CD4-positive, alpha-beta memory T cell (primary cell): Measurements from ENCODE around the gene SARS1. TPM values are rescaled to one million over a fixed set of nuclear protein-coding genes. Genes with fewer than 3 reads are reported as not detected.

Experiments used
- CTCF ChIA-PET: fragments of 350-600 bp; sonication (Branson Sonifier 250); formaldehyde crosslinking; loops from one replicate; lab custom pipeline; 2021; ENCODE audit warnings: inconsistent platforms; ENCODE audit not compliant: partially characterized antibody; lab: Charles Lee
- POLR2A ChIA-PET: fragments of 350-600 bp; sonication (Branson Sonifier 250); formaldehyde crosslinking; loops from one replicate; lab custom pipeline; 2021; ENCODE audit not compliant: partially characterized antibody; lab: Charles Lee
- DNase-seq, 5 donors: peaks; one replicate each; pipeline versions ENCODE4 v3.0.0 to v3.0.0-alpha.2; 2020 to 2022; ENCODE audit warnings: mixed read lengths in 1 of 5
- H3K27ac ChIP-seq: one replicate; pipeline ENCODE4 v1.7.0; 2013; ENCODE audit warnings: low read depth, low read length
- H3K27me3 ChIP-seq: 2 replicates; pipeline ENCODE4 v1.7.0; 2013; ENCODE audit warnings: mild to moderate bottlenecking, low read length, moderate library complexity; ENCODE audit not compliant: insufficient read depth
- H3K36me3 ChIP-seq: 2 replicates; pipeline ENCODE4 v1.7.0; 2013; ENCODE audit warnings: mild to moderate bottlenecking, low read length, moderate library complexity; ENCODE audit not compliant: insufficient read depth
- H3K4me1 ChIP-seq: 2 replicates; pipeline ENCODE4 v1.7.0; 2013; ENCODE audit warnings: mild to moderate bottlenecking, low read length, moderate library complexity; ENCODE audit not compliant: insufficient read depth
- H3K4me3 ChIP-seq, 2 donors: one replicate each; pipeline ENCODE4 v1.7.0; 2013; ENCODE audit warnings: low read length in 2 of 2, mild to moderate bottlenecking in 1 of 2
- H3K9me3 ChIP-seq, 2 donors: one replicate each; pipeline ENCODE4 v1.7.0; 2013; ENCODE audit warnings: low read length in 2 of 2, control low read depth in 1 of 2; ENCODE audit not compliant: control insufficient read depth in 1 of 2
- H3K27ac Mint-ChIP-seq, 7 donors: one replicate each; pipeline ENCODE4 v1.8.0; 2020 to 2021; ENCODE audit warnings: mixed read lengths in 7 of 7, mild to moderate bottlenecking in 6 of 7, inconsistent platforms in 3 of 7, moderate library complexity in 3 of 7
- H3K27me3 Mint-ChIP-seq, 2 donors: one replicate each; pipeline ENCODE4 v1.8.0; 2020 to 2021; ENCODE audit warnings: mixed read lengths in 2 of 2
- H3K36me3 Mint-ChIP-seq, 2 donors: one replicate each; pipeline ENCODE4 v1.8.0; 2020 to 2021; ENCODE audit warnings: mixed read lengths in 2 of 2, inconsistent platforms in 1 of 2, mild to moderate bottlenecking in 1 of 2
- H3K4me1 Mint-ChIP-seq, 4 donors: one replicate each; pipeline ENCODE4 v1.8.0; 2020 to 2021; ENCODE audit warnings: mixed read lengths in 4 of 4, mild to moderate bottlenecking in 1 of 4
- H3K4me3 Mint-ChIP-seq, 8 donors: one replicate each; pipeline ENCODE4 v1.8.0; 2020 to 2021; ENCODE audit warnings: mixed read lengths in 8 of 8, mild to moderate bottlenecking in 7 of 8, moderate library complexity in 6 of 8, inconsistent platforms in 3 of 8
- H3K9me3 Mint-ChIP-seq, 8 donors: one replicate each; pipeline ENCODE4 v1.8.0; 2020 to 2021; ENCODE audit warnings: mixed read lengths in 8 of 8, mild to moderate bottlenecking in 5 of 8, inconsistent platforms in 3 of 8, moderate library complexity in 1 of 8
- intact Hi-C: fragments of 100-400 bp; cut with micrococcal nuclease; formaldehyde crosslinking; loops from one replicate; pipeline ENCODE4 v1.15.1; 2023
- polyA plus RNA-seq, 2 donors: library from polyadenylated mRNA; unstranded; fragments of 300-500 nt; fragmentation: Illumina TruSeq; gene quantifications; one replicate each; pipeline ENCODE4 v1.2.3, GENCODE V29; 2021
- total RNA-seq, 2 experiments: library from RNA; stranded (reverse); gene quantifications; one replicate each; pipeline ENCODE4 v1.2.3, GENCODE V29; 2021

The SARS1 gene
- total and polyA plus RNA-seq, 4 experiments from 2014 or later, result 153 to 199 (median 184) TPM

GRCh38 chr1:109242387-109242786, 28.7 kb downstream of the SARS1 start:
- Mint-ChIP-seq H3K27ac (peak overlapping the region in 3 of 7 donors; percentile 10 to 79 (median 59)), H3K4me3 (no peak overlapping the region), H3K27me3 (peaks cover 4 to 10% of the 10 kb centered on the region in 2 donors), H3K36me3 (peaks cover 8 to 18% of the 10 kb centered on the region in 2 donors), H3K9me3 (peaks cover 0 to 3% (median 0%) of the 10 kb centered on the region in 8 donors), H3K4me1 (peaks cover 13 to 26% (median 16%) of the 10 kb centered on the region in 4 donors)
- no peaks in the 10 kb centered on the region for H3K27me3 ChIP-seq
- intact Hi-C loops, result no loop called here
- H3K4me1 ChIP-seq, result peaks cover 20% of the 10 kb centered on the region
- CTCF ChIA-PET, result no interaction called here
- no peak overlapping the region for H3K27ac ChIP-seq
- no peak overlapping the region for H3K4me3 ChIP-seq
- POLR2A ChIA-PET, result no interaction called here
- DNase-seq, result no peak
- H3K9me3 ChIP-seq, result no peaks in the 10 kb centered on the region
- H3K36me3 ChIP-seq, result peaks cover 12% of the 10 kb centered on the region

- H3K9me3 Mint-ChIP-seq, result peaks cover 0 to 1% (median 0%) of the 10 kb centered on the region in 8 donors
- no peak overlapping the region for H3K27ac ChIP-seq
- CTCF ChIA-PET, result no interaction called here
- DNase-seq, result no peak
- no peak overlapping the region for H3K4me3 ChIP-seq
- no peak overlapping the region for H3K4me3 Mint-ChIP-seq
- H3K36me3 Mint-ChIP-seq, result peaks cover 0 to 9% of the 10 kb centered on the region in 2 donors
- H3K9me3 ChIP-seq, result no peaks in the 10 kb centered on the region
- intact Hi-C loops, result no loop called here
- H3K36me3 ChIP-seq, result peaks cover 4% of the 10 kb centered on the region
- H3K27me3 Mint-ChIP-seq, result peaks cover 4 to 10% of the 10 kb centered on the region in 2 donors
- H3K4me1 ChIP-seq, result peaks cover 20% of the 10 kb centered on the region
- H3K27me3 ChIP-seq, result no peaks in the 10 kb centered on the region
- POLR2A ChIA-PET, result no interaction called here
- H3K27ac Mint-ChIP-seq, result no peak overlapping the region
- H3K4me1 Mint-ChIP-seq, result peaks cover 13 to 26% (median 16%) of the 10 kb centered on the region in 4 donors
These were observed 29.5 kb downstream of the SARS1 start for GRCh38 chr1:109243221-109243620.

DNA sequence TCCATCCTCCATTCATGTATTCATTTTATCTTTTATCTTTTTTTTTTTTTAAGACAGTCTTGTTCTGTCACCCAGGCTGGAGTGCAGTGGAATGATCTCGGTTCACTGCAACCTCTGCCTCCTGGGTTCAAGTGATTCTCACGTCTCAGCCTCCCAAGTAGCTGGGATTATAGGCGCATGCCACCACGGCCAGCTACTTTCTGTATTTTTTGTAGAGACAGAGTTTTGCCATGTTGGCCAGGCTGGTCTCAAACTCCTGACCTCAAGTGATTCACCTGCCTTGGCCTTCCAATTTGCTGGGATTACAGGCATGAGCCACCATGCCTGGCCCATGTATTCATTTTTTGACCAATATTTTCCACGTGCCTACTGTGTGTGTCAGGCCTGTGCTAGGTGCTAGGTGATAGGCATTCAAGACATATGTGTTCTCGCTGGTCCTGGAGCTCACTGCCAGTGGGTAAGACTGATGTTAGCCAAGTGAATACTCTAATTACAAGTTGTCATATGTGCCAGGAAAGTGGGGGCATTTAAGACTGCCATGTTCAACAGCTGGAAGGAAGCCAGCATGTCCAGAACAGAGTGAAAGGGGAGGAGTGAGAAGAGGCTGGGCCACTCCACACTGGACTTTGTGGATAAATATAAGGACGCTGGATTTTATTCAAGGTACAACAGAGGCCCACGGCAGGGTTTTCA, 30.3 kb downstream of the SARS1 start:
- intact Hi-C loops, result no loop called here
- Mint-ChIP-seq H3K27ac (no peak overlapping the region), H3K4me3 (no peak overlapping the region), H3K4me1 (peaks cover 13 to 28% (median 17%) of the 10 kb centered on the region in 4 donors), H3K27me3 (peaks cover 5 to 10% of the 10 kb centered on the region in 2 donors), H3K36me3 (peaks cover 0 to 4% of the 10 kb centered on the region in 2 donors), H3K9me3 (peaks cover 0 to 1% (median 0%) of the 10 kb centered on the region in 8 donors)
- POLR2A ChIA-PET, result no interaction called here
- Histone ChIP-seq H3K4me1 (peaks cover 26% of the 10 kb centered on the region), H3K36me3 (no peaks in the 10 kb centered on the region), H3K27me3 (no peaks in the 10 kb centered on the region), H3K4me3 (no peak overlapping the region), H3K9me3 (no peaks in the 10 kb centered on the region), H3K27ac (no peak overlapping the region)
- CTCF ChIA-PET, result no interaction called here
- DNase-seq, result peak in 1 of 5 donors; percentile 20

GRCh38 chr1:109246141-109246551, 32.4 kb downstream of the SARS1 start:
- H3K4me1 ChIP-seq, result peaks cover 31% of the 10 kb centered on the region
- H3K27me3 ChIP-seq, result no peaks in the 10 kb centered on the region
- H3K9me3 ChIP-seq, result no peaks in the 10 kb centered on the region
- intact Hi-C loops, result no loop called here
- POLR2A ChIA-PET, result no interaction called here
- H3K27ac Mint-ChIP-seq, result no peak overlapping the region
- CTCF ChIA-PET, result interaction anchor here (2.6 kb wide), 1 partner anchor 286 kb away, joined by 9 read pairs; no protein-coding TSS in a partner anchor
- DNase-seq, result no peak
- no peak overlapping the region for H3K27ac ChIP-seq
- H3K4me1 Mint-ChIP-seq, result peaks cover 14 to 27% (median 20%) of the 10 kb centered on the region in 4 donors
- H3K4me3 ChIP-seq, result no peak overlapping the region
- no peaks in the 10 kb centered on the region for H3K36me3 ChIP-seq
- H3K36me3 Mint-ChIP-seq, result no peaks in the 10 kb centered on the region
- no peak overlapping the region for H3K4me3 Mint-ChIP-seq
- H3K27me3 Mint-ChIP-seq, result peaks cover 6 to 15% of the 10 kb centered on the region in 2 donors
- peaks cover 0 to 1% (median 0%) of the 10 kb centered on the region in 8 donors for H3K9me3 Mint-ChIP-seq

DNA sequence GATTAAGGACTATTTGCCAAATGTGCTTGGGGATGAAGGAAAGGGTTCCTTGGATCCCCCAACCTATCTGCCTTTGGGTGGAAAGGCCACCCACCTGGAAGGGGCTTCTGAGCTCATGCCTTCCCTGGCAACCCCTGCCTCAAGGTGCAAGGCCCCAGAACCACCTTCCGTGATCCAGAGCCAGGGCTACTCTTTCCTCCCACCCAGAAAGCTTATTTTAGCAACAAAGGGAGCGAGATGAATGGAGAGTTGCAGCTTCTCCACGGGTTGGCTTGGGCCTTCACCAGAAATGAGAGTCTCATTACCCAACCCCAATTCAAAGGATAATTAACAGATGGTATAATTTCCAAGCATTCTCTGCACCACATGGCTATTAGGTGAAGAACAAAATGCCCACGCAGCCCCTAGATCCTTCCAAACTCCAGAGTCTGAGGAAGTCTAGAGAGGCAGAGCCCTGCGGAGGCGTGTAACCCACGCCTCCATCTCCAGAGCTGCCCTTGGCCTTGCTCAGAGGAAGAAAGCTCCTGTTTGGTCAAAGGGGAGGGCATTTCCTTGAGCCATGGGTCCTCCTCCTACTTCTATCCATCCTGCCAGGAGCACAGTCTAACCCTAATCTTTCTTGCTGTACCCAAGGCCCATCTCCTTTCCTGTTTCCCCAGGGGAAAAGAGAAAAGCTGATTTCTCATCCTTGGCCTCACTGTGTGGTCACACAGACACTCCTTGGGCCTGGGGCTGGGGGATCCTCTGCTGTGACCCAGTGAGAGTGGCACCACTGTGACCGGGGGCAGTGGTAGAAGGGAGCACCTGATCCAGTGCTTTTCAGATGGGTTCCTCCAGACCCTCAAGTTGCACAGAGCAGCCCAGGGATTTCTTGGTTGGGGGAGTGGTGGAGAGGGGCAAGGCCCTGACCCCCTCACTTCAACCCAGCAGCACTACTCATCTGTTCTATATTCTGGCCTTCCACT, 34.0 kb downstream of the SARS1 start:
- H3K4me3 Mint-ChIP-seq, result no peak overlapping the region
- peaks cover 16% of the 10 kb centered on the region for H3K4me1 ChIP-seq
- H3K4me1 Mint-ChIP-seq, result peaks cover 6 to 18% (median 11%) of the 10 kb centered on the region in 4 donors
- no peak overlapping the region for H3K27ac ChIP-seq
- no peak overlapping the region for H3K4me3 ChIP-seq
- no peaks in the 10 kb centered on the region for H3K9me3 Mint-ChIP-seq
- H3K36me3 Mint-ChIP-seq, result no peaks in the 10 kb centered on the region
- peak in 1 of 5 donors; percentile 20 for DNase-seq
- CTCF ChIA-PET, result interaction anchor here (0.7 to 2.6 kb wide), 3 partner anchors 35 to 393 kb away, joined by 3 to 9 read pairs (median 3); partner anchors contain the start of gene PSRC1
- H3K27ac Mint-ChIP-seq, result peak overlapping the region in 1 of 7 donors; percentile 8
- intact Hi-C loops, result no loop called here
- H3K9me3 ChIP-seq, result no peaks in the 10 kb centered on the region
- POLR2A ChIA-PET, result no interaction called here
- no peaks in the 10 kb centered on the region for H3K36me3 ChIP-seq
- H3K27me3 Mint-ChIP-seq, result peaks cover 6 to 15% of the 10 kb centered on the region in 2 donors
- H3K27me3 ChIP-seq, result no peaks in the 10 kb centered on the region

GRCh38 chr1:109248444-109248796, 34.7 kb downstream of the SARS1 start:
- H3K9me3 Mint-ChIP-seq, result no peaks in the 10 kb centered on the region
- DNase-seq, result no peak
- Histone ChIP-seq H3K4me3 (no peak overlapping the region), H3K9me3 (no peaks in the 10 kb centered on the region), H3K27ac (no peak overlapping the region), H3K36me3 (no peaks in the 10 kb centered on the region), H3K27me3 (no peaks in the 10 kb centered on the region), H3K4me1 (peaks cover 16% of the 10 kb centered on the region)
- no peak overlapping the region for H3K4me3 Mint-ChIP-seq
- H3K27me3 Mint-ChIP-seq, result peaks cover 6 to 15% of the 10 kb centered on the region in 2 donors
- peaks cover 6 to 17% (median 9%) of the 10 kb centered on the region in 4 donors for H3K4me1 Mint-ChIP-seq
- no peak overlapping the region for H3K27ac Mint-ChIP-seq
- intact Hi-C loops, result no loop called here
- ChIA-PET CTCF (interaction anchor here (0.7 to 0.8 kb wide), 2 partner anchors 34 to 393 kb away, joined by 3 read pairs; partner anchors contain the start of gene PSRC1), POLR2A (interaction anchor here (0.6 kb wide), 1 partner anchor 12 kb away, joined by 3 read pairs; no protein-coding TSS in a partner anchor)
- no peaks in the 10 kb centered on the region for H3K36me3 Mint-ChIP-seq
